Muscle layer of duodenum (tissue), 2 donors: ENCODE data around the gene SUSD3.

Experiments used
- H3K27ac ChIP-seq: one replicate; pipeline ENCODE4 v1.7.0; 2013; ENCODE audit warnings: mild to moderate bottlenecking, low read length
- H3K27me3 ChIP-seq: one replicate; pipeline ENCODE4 v1.7.0; 2013; ENCODE audit warnings: low read depth, mild to moderate bottlenecking, control low read depth, low read length
- H3K36me3 ChIP-seq, 2 donors: one replicate each; pipeline ENCODE4 v1.7.0; 2013; ENCODE audit warnings: low read length in 2 of 2, control low read depth in 1 of 2, mild to moderate bottlenecking in 1 of 2; ENCODE audit not compliant: insufficient read depth in 2 of 2, control insufficient read depth in 1 of 2
- H3K4me1 ChIP-seq, 2 donors: one replicate each; pipeline ENCODE4 v1.7.0; 2013; ENCODE audit warnings: low read length in 2 of 2, mild to moderate bottlenecking in 2 of 2, control low read depth in 1 of 2, moderate library complexity in 1 of 2; ENCODE audit not compliant: insufficient read depth in 2 of 2, control insufficient read depth in 1 of 2
- H3K4me3 ChIP-seq, 2 donors: one replicate each; pipeline ENCODE4 v1.7.0; 2013; ENCODE audit warnings: low read length in 2 of 2, low read depth in 1 of 2, mild to moderate bottlenecking in 1 of 2
- H3K9me3 ChIP-seq, 2 donors: one replicate each; pipeline ENCODE4 v1.7.0; 2013; ENCODE audit warnings: low read length in 2 of 2, control low read depth in 1 of 2, mild to moderate bottlenecking in 1 of 2; ENCODE audit not compliant: control insufficient read depth in 1 of 2
- donor health status: healthy.

Gene SUSD3

GRCh38 chr9:93065135-93065720 is 6.7 kb downstream of the SUSD3 start:
- Histone ChIP-seq H3K36me3 (no peaks in the 10 kb centered on the region), H3K9me3 (no peaks in the 10 kb centered on the region), H3K4me3 (no peak overlapping the region), H3K4me1 (peaks cover 3 to 14% of the 10 kb centered on the region in 2 donors), H3K27me3 (no peaks in the 10 kb centered on the region), H3K27ac (no peak overlapping the region)

GRCh38 chr9:93066978-93067603 is 8.6 kb downstream of the SUSD3 start:
- no peaks in the 10 kb centered on the region for H3K36me3 ChIP-seq
- H3K27me3 ChIP-seq: no peaks in the 10 kb centered on the region
- H3K4me3 ChIP-seq: no peak overlapping the region
- no peak overlapping the region for H3K27ac ChIP-seq
- peaks cover 0 to 3% of the 10 kb centered on the region in 2 donors for H3K4me1 ChIP-seq
- H3K9me3 ChIP-seq: no peaks in the 10 kb centered on the region

DNA sequence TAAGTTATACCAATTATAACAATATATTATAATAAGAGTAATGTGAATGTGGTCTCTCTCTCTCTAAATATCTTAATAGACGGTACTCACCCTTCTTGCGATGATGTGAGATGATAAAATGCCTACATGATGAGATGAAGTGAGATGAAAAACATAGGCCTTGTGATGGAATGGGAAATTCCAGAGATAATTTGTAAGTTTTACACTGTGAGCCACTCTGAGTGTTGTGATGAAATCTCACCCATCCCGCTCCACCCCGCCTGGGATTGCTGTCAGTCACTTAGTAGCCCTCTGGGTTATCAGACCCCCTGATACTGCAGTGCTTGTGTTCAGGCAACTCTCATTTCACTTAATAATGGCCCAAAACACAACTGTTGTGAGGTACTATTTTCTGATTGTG is 10.5 kb downstream of the SUSD3 start:
- no peak overlapping the region for H3K27ac ChIP-seq

GRCh38 chr9:93071464-93071863 is 13.0 kb downstream of the SUSD3 start:
- Histone ChIP-seq H3K36me3 (no peaks in the 10 kb centered on the region), H3K27ac (no peak overlapping the region), H3K27me3 (no peaks in the 10 kb centered on the region), H3K4me3 (no peak overlapping the region), H3K4me1 (peaks cover 0 to 24% of the 10 kb centered on the region in 2 donors), H3K9me3 (no peaks in the 10 kb centered on the region)

More for the DNA sequence above, 10.5 kb downstream of the SUSD3 start:
- Histone ChIP-seq H3K4me1 (peaks cover 0 to 19% of the 10 kb centered on the region in 2 donors), H3K9me3 (no peaks in the 10 kb centered on the region), H3K27me3 (no peaks in the 10 kb centered on the region), H3K36me3 (no peaks in the 10 kb centered on the region), H3K4me3 (no peak overlapping the region)

GRCh38 chr9:93072383-93072795 is 13.9 kb downstream of the SUSD3 start:
- Histone ChIP-seq H3K36me3 (no peaks in the 10 kb centered on the region), H3K27ac (no peak overlapping the region), H3K4me1 (peaks cover 0 to 24% of the 10 kb centered on the region in 2 donors), H3K4me3 (no peak overlapping the region), H3K27me3 (no peaks in the 10 kb centered on the region), H3K9me3 (no peaks in the 10 kb centered on the region)

- Histone ChIP-seq H3K9me3 (no peaks in the 10 kb centered on the region), H3K27me3 (no peaks in the 10 kb centered on the region), H3K4me3 (no peak overlapping the region), H3K27ac (no peak overlapping the region), H3K4me1 (peaks cover 0 to 24% of the 10 kb centered on the region in 2 donors), H3K36me3 (no peaks in the 10 kb centered on the region)
Measured at GRCh38 chr9:93076101-93076791, 17.7 kb downstream of the SUSD3 start.

GRCh38 chr9:93076792-93077128 is 18.3 kb downstream of the SUSD3 start:
- H3K4me3 ChIP-seq: no peak overlapping the region
- H3K36me3 ChIP-seq: no peaks in the 10 kb centered on the region
- no peaks in the 10 kb centered on the region for H3K27me3 ChIP-seq
- H3K9me3 ChIP-seq: no peaks in the 10 kb centered on the region
- no peak overlapping the region for H3K27ac ChIP-seq
- peaks cover 0 to 24% of the 10 kb centered on the region in 2 donors for H3K4me1 ChIP-seq

GRCh38 chr9:93077367-93077766 is 18.9 kb downstream of the SUSD3 start:
- peaks cover 0 to 19% of the 10 kb centered on the region in 2 donors for H3K4me1 ChIP-seq
- H3K9me3 ChIP-seq: no peaks in the 10 kb centered on the region
- no peak overlapping the region for H3K4me3 ChIP-seq
- no peak overlapping the region for H3K27ac ChIP-seq
- H3K36me3 ChIP-seq: no peaks in the 10 kb centered on the region
- no peaks in the 10 kb centered on the region for H3K27me3 ChIP-seq

DNA sequence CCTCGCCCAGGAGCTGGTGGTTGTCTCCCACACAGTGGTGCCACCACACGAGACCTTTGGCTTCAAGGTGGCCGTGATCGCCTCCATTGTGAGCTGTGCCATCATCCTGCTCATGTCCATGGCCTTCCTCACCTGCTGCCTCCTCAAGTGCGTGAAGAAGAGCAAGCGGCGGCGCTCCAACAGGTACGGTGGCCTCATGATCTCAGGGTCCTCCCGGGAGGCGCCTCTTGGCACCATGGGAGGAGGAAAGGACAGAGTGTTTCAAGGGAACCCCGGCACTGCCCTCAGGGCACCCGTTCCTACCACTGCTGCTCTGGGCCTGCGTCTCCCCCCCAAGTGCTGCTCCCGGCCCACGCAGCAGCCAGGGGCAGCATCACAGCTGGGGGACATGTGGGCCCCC is 19.3 kb downstream of the SUSD3 start:
- H3K36me3 ChIP-seq: no peaks in the 10 kb centered on the region
- H3K4me1 ChIP-seq: peaks cover 0 to 15% of the 10 kb centered on the region in 2 donors
- H3K4me3 ChIP-seq: no peak overlapping the region
- H3K27ac ChIP-seq: no peak overlapping the region
- no peaks in the 10 kb centered on the region for H3K9me3 ChIP-seq
- no peaks in the 10 kb centered on the region for H3K27me3 ChIP-seq

DNA sequence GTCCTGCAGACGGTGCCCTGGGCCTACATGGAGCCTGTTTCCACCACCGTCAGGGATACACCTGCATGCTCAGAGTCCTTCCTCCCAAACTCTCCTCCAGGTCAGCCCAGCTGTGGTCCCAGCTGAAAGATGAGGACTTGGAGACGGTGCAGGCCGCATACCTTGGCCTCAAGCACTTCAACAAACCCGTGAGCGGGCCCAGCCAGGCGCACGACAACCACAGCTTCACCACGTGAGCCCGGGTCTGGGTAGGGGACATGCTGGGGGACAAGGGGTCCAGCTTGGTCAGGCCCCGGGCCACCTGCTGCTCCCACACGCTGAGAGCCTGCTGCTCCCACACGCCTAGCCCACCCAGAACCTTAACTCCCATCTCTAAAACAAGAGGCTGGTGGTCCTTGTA is 20.9 kb downstream of the SUSD3 start:
- H3K4me1 ChIP-seq: peaks cover 0 to 4% of the 10 kb centered on the region in 2 donors
- H3K9me3 ChIP-seq: no peaks in the 10 kb centered on the region
- no peaks in the 10 kb centered on the region for H3K27me3 ChIP-seq

GRCh38 chr9:93080406-93080805 is 21.9 kb downstream of the SUSD3 start:
- Histone ChIP-seq H3K4me1 (peaks cover 0 to 3% of the 10 kb centered on the region in 2 donors), H3K27ac (no peak overlapping the region), H3K4me3 (no peak overlapping the region), H3K9me3 (no peaks in the 10 kb centered on the region), H3K27me3 (no peaks in the 10 kb centered on the region), H3K36me3 (no peaks in the 10 kb centered on the region)

More for the DNA sequence above, 20.9 kb downstream of the SUSD3 start:
- H3K27ac ChIP-seq: no peak overlapping the region
- no peak overlapping the region for H3K4me3 ChIP-seq
- no peaks in the 10 kb centered on the region for H3K36me3 ChIP-seq
